ENCODE measurements around the gene WIZ. TPM values are rescaled to one million over a fixed set of nuclear protein-coding genes. Genes with fewer than 3 reads are reported as not detected.

WIZ gene
- polyA plus RNA-seq, 1 donor (not counting 4 experiments of a cell fraction or from before 2014, with no cell fraction given): 5.1 TPM

DNA sequence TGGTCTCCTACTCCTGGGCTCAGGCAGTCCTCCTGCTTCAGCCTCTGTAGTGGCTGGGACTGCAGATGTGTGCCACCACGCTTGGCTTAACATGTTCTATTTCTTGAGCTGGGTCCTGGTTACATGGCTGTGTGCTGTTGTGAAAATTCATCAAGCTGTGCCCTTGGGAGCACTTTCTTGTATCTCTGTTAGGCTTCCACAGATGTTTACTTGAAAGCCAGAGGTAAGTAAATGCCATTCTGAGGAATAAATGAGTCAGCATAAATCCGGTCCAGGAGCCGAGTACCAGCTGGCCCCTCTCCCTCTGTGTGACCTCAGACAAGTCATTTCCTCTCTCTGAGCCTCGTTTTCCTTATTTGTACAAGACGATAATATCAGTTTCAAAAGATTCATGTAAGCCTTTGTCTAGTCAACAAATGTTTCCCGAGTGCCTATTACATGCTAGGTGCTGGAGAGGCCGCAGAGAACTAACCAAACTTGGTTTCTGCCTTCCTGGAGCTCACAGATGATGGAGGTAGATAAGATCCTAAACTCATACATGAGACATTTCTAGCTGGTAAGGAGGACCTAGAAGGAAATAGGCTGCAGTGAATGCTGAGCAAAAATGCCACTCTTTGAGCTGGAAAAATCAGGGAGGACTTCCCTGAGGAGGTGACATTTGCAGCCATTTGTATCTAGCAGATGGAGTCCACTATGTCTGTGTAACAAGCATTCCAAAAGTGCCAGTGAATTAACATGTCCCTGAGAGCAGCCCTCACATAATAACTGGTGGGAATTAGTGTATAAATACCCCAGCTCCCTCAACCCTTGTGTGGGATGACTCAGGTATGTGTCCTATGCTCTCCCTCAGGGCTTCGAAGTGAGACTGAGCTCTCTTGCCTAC is 17.3 kb upstream of the WIZ start:
- Histone ChIP-seq H3K4me2 (ENCODE audit: control insufficient read depth, extremely low read depth, insufficient read depth, low read depth, low read length) (no peak overlapping the region), H3K27me3 (ENCODE audit: control insufficient read depth, extremely low read depth, insufficient read depth, low read length) (peaks cover 23% of the 10 kb centered on the region), H3K9me3 (ENCODE audit: control insufficient read depth, low read depth, low read length) (no peaks in the 10 kb centered on the region), H3K36me3 (ENCODE audit: control insufficient read depth in 2 of 2, extremely low read depth in 1 of 2, insufficient read depth in 2 of 2, low read length in 2 of 2) (no peaks in the 10 kb centered on the region), H4K20me1 (ENCODE audit: control insufficient read depth, extremely low read depth, insufficient read depth, low read length) (no peaks in the 10 kb centered on the region), H2AFZ (ENCODE audit: control insufficient read depth, low read length) (no peak overlapping the region), H3K9me1 (ENCODE audit: control insufficient read depth, extremely low read depth, insufficient read depth, low read length) (no peaks in the 10 kb centered on the region), H3K27ac (ENCODE audit: control insufficient read depth, insufficient read depth, low read length) (no peak overlapping the region), H3K79me2 (ENCODE audit: control insufficient read depth, insufficient read depth, low read length) (no peaks in the 10 kb centered on the region), H3K9ac (ENCODE audit: control insufficient read depth, extremely low read depth, insufficient read depth, low read length) (no peak overlapping the region), H3K4me3 (ENCODE audit: control insufficient read depth in 2 of 3, extremely low read depth in 1 of 3, insufficient read depth in 2 of 3, low read depth in 1 of 3, low read length in 3 of 3) (no peak overlapping the region), H3K4me1 (ENCODE audit: control insufficient read depth, extremely low read depth, insufficient read depth, low read length) (no peaks in the 10 kb centered on the region)
- dilution Hi-C loops (cut with MboI; ENCODE audit: extremely low pct_ligation_motif_present, low sequenced_read_pairs): no loop called here
- DNase-seq (ENCODE audit: low read depth, low spot score) (no peak), FAIRE-seq (no peak)
- no peak for TF ChIP-seq EZH2 (IDR thresholded peaks at IDR 0.05; ENCODE audit: low read length)
- TF ChIP-seq, protein P1, sequence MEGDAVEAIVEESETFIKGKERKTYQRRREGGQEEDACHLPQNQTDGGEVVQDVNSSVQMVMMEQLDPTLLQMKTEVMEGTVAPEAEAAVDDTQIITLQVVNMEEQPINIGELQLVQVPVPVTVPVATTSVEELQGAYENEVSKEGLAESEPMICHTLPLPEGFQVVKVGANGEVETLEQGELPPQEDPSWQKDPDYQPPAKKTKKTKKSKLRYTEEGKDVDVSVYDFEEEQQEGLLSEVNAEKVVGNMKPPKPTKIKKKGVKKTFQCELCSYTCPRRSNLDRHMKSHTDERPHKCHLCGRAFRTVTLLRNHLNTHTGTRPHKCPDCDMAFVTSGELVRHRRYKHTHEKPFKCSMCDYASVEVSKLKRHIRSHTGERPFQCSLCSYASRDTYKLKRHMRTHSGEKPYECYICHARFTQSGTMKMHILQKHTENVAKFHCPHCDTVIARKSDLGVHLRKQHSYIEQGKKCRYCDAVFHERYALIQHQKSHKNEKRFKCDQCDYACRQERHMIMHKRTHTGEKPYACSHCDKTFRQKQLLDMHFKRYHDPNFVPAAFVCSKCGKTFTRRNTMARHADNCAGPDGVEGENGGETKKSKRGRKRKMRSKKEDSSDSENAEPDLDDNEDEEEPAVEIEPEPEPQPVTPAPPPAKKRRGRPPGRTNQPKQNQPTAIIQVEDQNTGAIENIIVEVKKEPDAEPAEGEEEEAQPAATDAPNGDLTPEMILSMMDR (optimal IDR thresholded peaks at IDR 0.05 in 1 of 3, IDR thresholded peaks at IDR 0.05 in 1 of 3, conservative IDR thresholded peaks at IDR 0.05 in 1 of 3; ENCODE audit: extremely low read depth in 1 of 3, insufficient read depth in 2 of 3, low read length in 3 of 3): no peak

DNA sequence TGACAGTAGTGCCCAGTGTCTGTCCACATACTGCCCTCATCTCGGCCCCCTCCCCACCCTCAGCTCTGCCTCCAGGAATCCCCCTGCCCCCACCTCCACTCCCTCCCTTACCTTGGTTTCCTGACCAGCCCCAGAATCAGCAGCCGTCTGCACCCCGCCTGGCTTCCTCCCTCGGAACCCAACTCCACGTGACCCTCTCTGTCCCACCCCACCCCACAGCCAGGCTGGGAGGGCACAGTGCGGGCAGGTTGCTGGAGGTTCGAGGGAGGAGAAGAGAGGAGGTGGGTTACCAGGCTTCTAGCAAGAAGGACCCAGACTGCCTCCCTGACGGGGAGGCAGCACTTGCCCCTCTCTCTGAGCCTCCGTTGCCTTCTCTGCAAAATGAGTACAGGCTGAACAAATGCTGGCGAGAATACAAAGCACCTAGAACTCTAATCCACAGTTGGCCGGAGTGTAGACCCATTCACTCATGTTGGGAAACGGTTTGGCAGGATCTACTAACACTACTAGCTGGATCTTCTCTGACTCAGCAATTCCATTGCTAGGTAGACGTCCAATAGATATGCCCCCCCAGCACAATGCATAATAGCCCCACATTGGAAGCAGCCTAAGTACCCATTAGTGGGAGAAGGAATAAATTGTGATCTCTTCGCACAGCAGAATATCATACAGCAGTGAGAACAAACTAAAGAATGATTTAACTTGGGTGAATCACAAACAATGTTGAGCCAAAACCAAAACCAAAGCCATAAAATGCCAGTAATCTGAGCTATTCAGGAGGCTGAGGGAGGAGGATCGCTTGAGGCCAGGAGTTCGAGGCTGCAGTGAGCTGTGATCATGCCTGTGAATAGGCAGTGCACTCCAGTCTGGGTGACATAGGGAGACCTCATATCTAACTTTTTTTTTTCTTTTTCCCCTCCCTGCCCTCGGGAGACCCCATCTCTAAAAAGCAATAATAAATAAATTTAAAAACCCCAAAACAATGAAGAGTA is 14.9 kb upstream of the WIZ start, which contains the start of gene RASAL3:
Gene RASAL3, minus strand, starts transcription at position 151 of the 992 bp plus-strand sequence. CDS start 186 bp downstream, outside the sequence.
- no peaks in the 10 kb centered on the region for H3K79me2 ChIP-seq (ENCODE audit: control insufficient read depth, insufficient read depth, low read length)
- H3K9ac ChIP-seq (ENCODE audit: control insufficient read depth, extremely low read depth, insufficient read depth, low read length): no peak within 1 kb of the TSS
- no peak within 1 kb of the TSS for H3K4me2 ChIP-seq (ENCODE audit: control insufficient read depth, extremely low read depth, insufficient read depth, low read depth, low read length)
- FAIRE-seq: no peak
- no peak within 1 kb of the TSS for H2AFZ ChIP-seq (ENCODE audit: control insufficient read depth, low read length)
- no peak within 1 kb of the TSS for H3K4me3 ChIP-seq (ENCODE audit: control insufficient read depth in 2 of 3, extremely low read depth in 1 of 3, insufficient read depth in 2 of 3, low read depth in 1 of 3, low read length in 3 of 3)
- DNase-seq (ENCODE audit: low read depth, low spot score): no peak
- no peak within 1 kb of the TSS for H3K27ac ChIP-seq (ENCODE audit: control insufficient read depth, insufficient read depth, low read length)
- no peaks in the 10 kb centered on the region for H3K9me1 ChIP-seq (ENCODE audit: control insufficient read depth, extremely low read depth, insufficient read depth, low read length)
- H3K27me3 ChIP-seq (ENCODE audit: control insufficient read depth, extremely low read depth, insufficient read depth, low read length): peaks cover 28% of the 10 kb centered on the region
- H3K4me1 ChIP-seq (ENCODE audit: control insufficient read depth, extremely low read depth, insufficient read depth, low read length): no peaks in the 10 kb centered on the region
- TF ChIP-seq, protein P1 (optimal IDR thresholded peaks at IDR 0.05 in 1 of 3, IDR thresholded peaks at IDR 0.05 in 1 of 3, conservative IDR thresholded peaks at IDR 0.05 in 1 of 3; ENCODE audit: extremely low read depth in 1 of 3, insufficient read depth in 2 of 3, low read length in 3 of 3): no peak
- no peak for TF ChIP-seq EZH2 (IDR thresholded peaks at IDR 0.05; ENCODE audit: low read length)
- dilution Hi-C loops (cut with MboI; ENCODE audit: extremely low pct_ligation_motif_present, low sequenced_read_pairs): no loop called here
- H4K20me1 ChIP-seq (ENCODE audit: control insufficient read depth, extremely low read depth, insufficient read depth, low read length): no peaks in the 10 kb centered on the region
- H3K9me3 ChIP-seq (ENCODE audit: control insufficient read depth, low read depth, low read length): no peaks in the 10 kb centered on the region
- no peaks in the 10 kb centered on the region for H3K36me3 ChIP-seq (ENCODE audit: control insufficient read depth in 2 of 2, extremely low read depth in 1 of 2, insufficient read depth in 2 of 2, low read length in 2 of 2)
